CD8-positive, alpha-beta memory T cell (primary cell): ENCODE results near the gene CTDSPL. TPM values are rescaled to one million over a fixed set of nuclear protein-coding genes. Genes with fewer than 3 reads are reported as not detected.

ENCODE experiments used
- CTCF ChIA-PET: fragments of 350-600 bp; sonication (Branson Sonifier 250); formaldehyde crosslinking; loops from one replicate; lab custom pipeline; 2021; ENCODE audit warnings: antibody characterized with exemption; lab: Charles Lee
- POLR2A ChIA-PET: fragments of 350-600 bp; sonication (Branson Sonifier 250); formaldehyde crosslinking; loops from one replicate; lab custom pipeline; 2021; ENCODE audit warnings: antibody characterized with exemption; lab: Charles Lee
- DNase-seq, 5 donors: peaks; one replicate each; pipeline versions ENCODE4 v3.0.0 to v3.0.0-alpha.2; 2020 to 2022; ENCODE audit warnings: mixed read lengths in 1 of 5
- H3K27ac ChIP-seq: one replicate; pipeline ENCODE4 v1.7.0; 2013; ENCODE audit warnings: low read depth, mild to moderate bottlenecking, low read length, moderate library complexity
- H3K27me3 ChIP-seq: 2 replicates; pipeline ENCODE4 v1.7.0; 2013; ENCODE audit warnings: low read length, mild to moderate bottlenecking; ENCODE audit not compliant: insufficient read depth, poor library complexity, severe bottlenecking
- H3K36me3 ChIP-seq: 2 replicates; pipeline ENCODE4 v1.7.0; 2013; ENCODE audit warnings: mild to moderate bottlenecking, low read length, moderate library complexity; ENCODE audit not compliant: insufficient read depth
- H3K4me1 ChIP-seq: 2 replicates; pipeline ENCODE4 v1.7.0; 2013; ENCODE audit warnings: mild to moderate bottlenecking, low read length, moderate library complexity; ENCODE audit not compliant: insufficient read depth
- H3K4me3 ChIP-seq: 2 replicates; pipeline ENCODE4 v1.7.0; 2013; ENCODE audit warnings: mild to moderate bottlenecking, low read length
- H3K9me3 ChIP-seq: 2 replicates; pipeline ENCODE4 v1.7.0; 2013; ENCODE audit warnings: mild to moderate bottlenecking, low read length
- H3K27ac Mint-ChIP-seq, 8 donors: one replicate each; pipeline ENCODE4 v1.8.0; 2020 to 2021; ENCODE audit warnings: mixed read lengths in 8 of 8, mild to moderate bottlenecking in 6 of 8, inconsistent platforms in 3 of 8, moderate library complexity in 3 of 8
- H3K27me3 Mint-ChIP-seq, 2 donors: one replicate each; pipeline ENCODE4 v1.8.0; 2020 to 2021; ENCODE audit warnings: mixed read lengths in 2 of 2, mild to moderate bottlenecking in 1 of 2, moderate library complexity in 1 of 2
- H3K36me3 Mint-ChIP-seq, 3 donors: one replicate each; pipeline ENCODE4 v1.8.0; 2020 to 2021; ENCODE audit warnings: mixed read lengths in 3 of 3, inconsistent platforms in 1 of 3, mild to moderate bottlenecking in 1 of 3
- H3K4me1 Mint-ChIP-seq, 3 donors: one replicate each; pipeline ENCODE4 v1.8.0; 2020 to 2021; ENCODE audit warnings: mixed read lengths in 3 of 3, inconsistent platforms in 1 of 3, mild to moderate bottlenecking in 1 of 3
- H3K4me3 Mint-ChIP-seq, 7 donors: one replicate each; pipeline ENCODE4 v1.8.0; 2020 to 2021; ENCODE audit warnings: mixed read lengths in 7 of 7, mild to moderate bottlenecking in 6 of 7, moderate library complexity in 4 of 7, inconsistent platforms in 2 of 7
- H3K9me3 Mint-ChIP-seq, 5 donors: one replicate each; pipeline ENCODE4 v1.8.0; 2020 to 2022; ENCODE audit warnings: mixed read lengths in 5 of 5, mild to moderate bottlenecking in 3 of 5, moderate library complexity in 2 of 5, inconsistent platforms in 1 of 5
- polyA plus RNA-seq: library from polyadenylated mRNA; unstranded; fragments of 300-500 nt; fragmentation: Illumina TruSeq; gene quantifications from one replicate; pipeline ENCODE4 v1.2.3, GENCODE V29; 2021
- total RNA-seq, 2 experiments: library from RNA; stranded (reverse); gene quantifications; one replicate each; pipeline ENCODE4 v1.2.3, GENCODE V29; 2021

Gene CTDSPL
- total and polyA plus RNA-seq, 3 experiments from 2014 or later, result 0.74 to 0.84 TPM; not detected in 1

DNA sequence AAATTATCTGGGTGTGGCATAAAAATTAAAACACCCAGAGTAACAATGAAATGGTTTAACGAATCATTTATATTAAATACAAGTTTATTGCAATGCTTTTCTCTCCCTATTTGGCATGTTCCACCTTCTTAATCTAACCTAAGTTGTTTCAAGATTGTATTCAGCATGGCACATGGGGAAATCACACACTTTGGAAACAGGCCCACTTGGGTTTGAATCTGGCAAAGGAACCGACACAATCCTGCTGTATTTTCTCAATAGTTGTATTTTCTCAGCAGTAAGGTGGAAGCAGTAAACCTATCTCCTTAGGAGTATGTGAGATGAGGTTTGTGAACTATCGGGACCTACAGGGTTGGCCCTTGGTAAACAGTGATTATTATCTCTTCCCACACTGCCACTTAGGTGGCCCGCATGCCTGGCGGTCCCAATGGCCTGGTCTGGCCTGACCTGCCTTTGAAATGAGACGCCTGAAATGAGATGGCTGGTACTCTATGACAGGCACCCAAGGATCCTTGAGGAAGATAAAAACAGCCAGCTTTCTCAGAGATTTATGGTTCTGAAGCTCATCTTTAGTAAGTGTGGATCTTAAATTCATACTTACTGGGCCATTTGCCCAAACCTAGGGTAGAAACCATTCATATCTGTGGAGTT is 83.6 kb downstream of the CTDSPL start:
- Histone ChIP-seq H3K9me3 (no peaks in the 10 kb centered on the region), H3K4me3 (no peak overlapping the region), H3K36me3 (no peaks in the 10 kb centered on the region), H3K27ac (no peak overlapping the region), H3K27me3 (no peaks in the 10 kb centered on the region), H3K4me1 (no peaks in the 10 kb centered on the region)
- CTCF ChIA-PET, result no interaction called here
- POLR2A ChIA-PET, result no interaction called here
- peaks cover 2 to 6% of the 10 kb centered on the region in 2 donors for H3K27me3 Mint-ChIP-seq
- no peak overlapping the region for H3K27ac Mint-ChIP-seq
- H3K9me3 Mint-ChIP-seq, result no peaks in the 10 kb centered on the region
- no peak for DNase-seq
- H3K4me3 Mint-ChIP-seq, result no peak overlapping the region
- H3K36me3 Mint-ChIP-seq, result no peaks in the 10 kb centered on the region
- no peaks in the 10 kb centered on the region for H3K4me1 Mint-ChIP-seq

DNA sequence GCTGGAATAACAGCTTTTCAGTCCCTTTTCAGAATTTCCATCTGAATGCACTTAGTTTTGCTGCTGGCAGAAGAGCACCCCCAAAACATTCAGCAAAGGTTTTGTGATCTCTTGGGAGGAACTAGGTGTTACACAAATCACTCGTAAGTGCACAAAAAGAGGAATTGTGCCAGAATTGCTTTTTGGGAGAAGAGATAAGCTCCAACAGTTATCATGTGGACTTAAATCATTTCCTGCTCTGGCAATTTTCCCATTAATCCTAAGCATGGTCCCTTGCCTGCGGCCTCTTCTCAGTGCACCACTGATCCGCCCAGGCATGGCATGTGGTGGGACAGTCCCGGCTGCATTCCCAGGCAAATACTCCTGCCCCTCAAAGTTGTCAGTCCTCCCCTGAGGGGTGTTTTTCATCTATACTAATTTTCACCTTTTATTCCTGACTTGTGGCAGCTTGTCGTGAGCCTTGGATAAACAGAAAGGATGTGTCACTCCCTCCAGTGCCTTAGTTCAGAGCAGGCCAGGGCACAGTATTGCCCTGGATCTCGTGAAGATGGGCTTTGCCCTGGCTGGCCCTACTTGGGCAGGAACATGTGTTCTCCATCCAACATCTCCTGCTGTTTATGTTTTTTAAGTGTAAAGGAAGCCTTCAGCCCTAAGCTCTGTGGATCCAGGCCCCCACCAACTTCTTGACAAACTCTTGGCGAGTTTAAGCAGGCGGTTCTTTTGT is 84.3 kb downstream of the CTDSPL start:
- no peak for DNase-seq
- H3K27me3 ChIP-seq, result no peaks in the 10 kb centered on the region
- Mint-ChIP-seq H3K4me3 (no peak overlapping the region), H3K27me3 (peaks cover 2 to 6% of the 10 kb centered on the region in 2 donors), H3K36me3 (no peaks in the 10 kb centered on the region), H3K27ac (peak overlapping the region in 1 of 8 donors; percentile 12), H3K4me1 (no peaks in the 10 kb centered on the region), H3K9me3 (no peaks in the 10 kb centered on the region)
- H3K27ac ChIP-seq, result no peak overlapping the region
- H3K36me3 ChIP-seq, result no peaks in the 10 kb centered on the region
- no peaks in the 10 kb centered on the region for H3K4me1 ChIP-seq
- H3K9me3 ChIP-seq, result no peaks in the 10 kb centered on the region
- ChIA-PET POLR2A (no interaction called here), CTCF (no interaction called here)
- H3K4me3 ChIP-seq, result no peak overlapping the region

GRCh38 chr3:37946531-37946889 is 84.8 kb downstream of the CTDSPL start:
- H3K27me3 Mint-ChIP-seq, result peaks cover 2 to 6% of the 10 kb centered on the region in 2 donors
- Histone ChIP-seq H3K4me3 (no peak overlapping the region), H3K27me3 (no peaks in the 10 kb centered on the region), H3K9me3 (no peaks in the 10 kb centered on the region), H3K27ac (no peak overlapping the region), H3K4me1 (no peaks in the 10 kb centered on the region), H3K36me3 (no peaks in the 10 kb centered on the region)
- CTCF ChIA-PET, result no interaction called here
- POLR2A ChIA-PET, result no interaction called here
- no peaks in the 10 kb centered on the region for H3K36me3 Mint-ChIP-seq
- H3K27ac Mint-ChIP-seq, result no peak overlapping the region
- no peak for DNase-seq
- H3K4me1 Mint-ChIP-seq, result no peaks in the 10 kb centered on the region
- no peak overlapping the region for H3K4me3 Mint-ChIP-seq
- H3K9me3 Mint-ChIP-seq, result no peaks in the 10 kb centered on the region

- no peak overlapping the region for H3K4me3 ChIP-seq
- H3K27me3 ChIP-seq, result no peaks in the 10 kb centered on the region
- ChIA-PET POLR2A (no interaction called here), CTCF (no interaction called here)
- H3K9me3 Mint-ChIP-seq, result no peaks in the 10 kb centered on the region
- no peaks in the 10 kb centered on the region for H3K36me3 Mint-ChIP-seq
- H3K9me3 ChIP-seq, result no peaks in the 10 kb centered on the region
- H3K36me3 ChIP-seq, result no peaks in the 10 kb centered on the region
- H3K27ac ChIP-seq, result no peak overlapping the region
- no peaks in the 10 kb centered on the region for H3K4me1 Mint-ChIP-seq
- no peak overlapping the region for H3K27ac Mint-ChIP-seq
- peaks cover 0 to 6% of the 10 kb centered on the region in 2 donors for H3K27me3 Mint-ChIP-seq
- H3K4me3 Mint-ChIP-seq, result no peak overlapping the region
- H3K4me1 ChIP-seq, result no peaks in the 10 kb centered on the region
- no peak for DNase-seq
Observed at GRCh38 chr3:37949866-37950265, 88.2 kb downstream of the CTDSPL start.

GRCh38 chr3:37952564-37952963 is 90.9 kb downstream of the CTDSPL start:
- Mint-ChIP-seq H3K9me3 (no peaks in the 10 kb centered on the region), H3K36me3 (no peaks in the 10 kb centered on the region), H3K4me3 (no peak overlapping the region), H3K4me1 (peaks cover 5 to 9% (median 9%) of the 10 kb centered on the region in 3 donors), H3K27me3 (peaks cover 0 to 2% of the 10 kb centered on the region in 2 donors), H3K27ac (no peak overlapping the region)
- CTCF ChIA-PET, result no interaction called here
- peaks cover 22% of the 10 kb centered on the region for H3K4me1 ChIP-seq
- H3K36me3 ChIP-seq, result no peaks in the 10 kb centered on the region
- no peak for DNase-seq
- H3K9me3 ChIP-seq, result no peaks in the 10 kb centered on the region
- H3K4me3 ChIP-seq, result no peak overlapping the region
- H3K27ac ChIP-seq, result no peak overlapping the region
- POLR2A ChIA-PET, result no interaction called here
- no peaks in the 10 kb centered on the region for H3K27me3 ChIP-seq

DNA sequence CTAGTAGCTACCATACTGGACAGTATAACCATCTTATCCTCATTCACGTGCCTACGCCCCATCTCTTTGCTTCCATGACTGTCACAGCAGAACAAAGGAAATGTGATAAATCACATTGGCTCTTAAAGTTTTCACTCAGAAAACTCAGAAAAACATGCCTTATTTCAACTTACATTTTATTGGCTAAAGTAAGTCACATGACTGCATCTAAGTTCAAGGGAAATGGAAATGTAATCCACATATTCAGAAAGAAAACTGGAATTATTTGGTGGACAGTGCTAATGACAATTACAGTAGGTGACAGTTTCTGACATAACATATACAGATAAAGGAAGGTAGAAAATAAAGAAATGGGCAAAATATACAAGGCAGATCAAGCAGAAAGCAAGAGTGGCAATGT is 91.5 kb downstream of the CTDSPL start:
- no peak overlapping the region for H3K4me3 Mint-ChIP-seq
- H3K36me3 Mint-ChIP-seq, result no peaks in the 10 kb centered on the region
- no peaks in the 10 kb centered on the region for H3K27me3 Mint-ChIP-seq
- CTCF ChIA-PET, result no interaction called here
- no peaks in the 10 kb centered on the region for H3K9me3 Mint-ChIP-seq
- Histone ChIP-seq H3K36me3 (no peaks in the 10 kb centered on the region), H3K4me3 (no peak overlapping the region), H3K27ac (no peak overlapping the region), H3K4me1 (peaks cover 25% of the 10 kb centered on the region), H3K27me3 (no peaks in the 10 kb centered on the region), H3K9me3 (no peaks in the 10 kb centered on the region)
- no peak overlapping the region for H3K27ac Mint-ChIP-seq
- peaks cover 9 to 12% (median 11%) of the 10 kb centered on the region in 3 donors for H3K4me1 Mint-ChIP-seq
- DNase-seq, result no peak
- POLR2A ChIA-PET, result no interaction called here

GRCh38 chr3:37953707-37954394 is 92.2 kb downstream of the CTDSPL start:
- peaks cover 9 to 12% (median 11%) of the 10 kb centered on the region in 3 donors for H3K4me1 Mint-ChIP-seq
- no peak for DNase-seq
- no peaks in the 10 kb centered on the region for H3K9me3 Mint-ChIP-seq
- no peaks in the 10 kb centered on the region for H3K36me3 Mint-ChIP-seq
- ChIA-PET POLR2A (no interaction called here), CTCF (no interaction called here)
- H3K4me3 Mint-ChIP-seq, result no peak overlapping the region
- peaks cover 25% of the 10 kb centered on the region for H3K4me1 ChIP-seq
- H3K27me3 Mint-ChIP-seq, result no peaks in the 10 kb centered on the region
- no peaks in the 10 kb centered on the region for H3K36me3 ChIP-seq
- H3K27ac Mint-ChIP-seq, result no peak overlapping the region
- no peak overlapping the region for H3K4me3 ChIP-seq
- no peak overlapping the region for H3K27ac ChIP-seq
- no peaks in the 10 kb centered on the region for H3K9me3 ChIP-seq
- no peaks in the 10 kb centered on the region for H3K27me3 ChIP-seq

- no peak overlapping the region for H3K4me3 Mint-ChIP-seq
- Histone ChIP-seq H3K27ac (no peak overlapping the region), H3K4me3 (no peak overlapping the region), H3K36me3 (no peaks in the 10 kb centered on the region), H3K27me3 (no peaks in the 10 kb centered on the region), H3K4me1 (peaks cover 25% of the 10 kb centered on the region), H3K9me3 (no peaks in the 10 kb centered on the region)
- POLR2A ChIA-PET, result no interaction called here
- no peak for DNase-seq
- CTCF ChIA-PET, result no interaction called here
- no peaks in the 10 kb centered on the region for H3K36me3 Mint-ChIP-seq
- H3K27me3 Mint-ChIP-seq, result no peaks in the 10 kb centered on the region
- peaks cover 9 to 12% (median 11%) of the 10 kb centered on the region in 3 donors for H3K4me1 Mint-ChIP-seq
- H3K27ac Mint-ChIP-seq, result no peak overlapping the region
- H3K9me3 Mint-ChIP-seq, result no peaks in the 10 kb centered on the region
Observed at GRCh38 chr3:37954881-37955280, 93.2 kb downstream of the CTDSPL start.
